HT-29 (cell line): ENCODE data around the gene CDCP2. TPM values are rescaled to one million over a fixed set of nuclear protein-coding genes. Genes with fewer than 3 reads are reported as not detected.
"Not testable (repeated sequence)": the region's sequence is repeated elsewhere in the genome, so short reads cannot be mapped to it uniquely, and the experiment has no call there.

ENCODE experiments used
- DNase-seq: peaks from one replicate; pipeline ENCODE4 v3.0.0-alpha.2; 2015; ENCODE audit warnings: low spot score
- total RNA-seq: library from RNA; depleted of rRNA; stranded (reverse); fragments of >200 nt; shearing (Covaris generic); gene quantifications from 2 replicates; pipeline ENCODE4 v1.2.3, GENCODE V29; 2014

CDCP2 gene
- total RNA-seq, 1 experiment from 2014 or later, result not detected

- DNase-seq, result no peak
These were observed 34.8 kb downstream of the CDCP2 start for GRCh38 chr1:54117815-54118563.

DNA sequence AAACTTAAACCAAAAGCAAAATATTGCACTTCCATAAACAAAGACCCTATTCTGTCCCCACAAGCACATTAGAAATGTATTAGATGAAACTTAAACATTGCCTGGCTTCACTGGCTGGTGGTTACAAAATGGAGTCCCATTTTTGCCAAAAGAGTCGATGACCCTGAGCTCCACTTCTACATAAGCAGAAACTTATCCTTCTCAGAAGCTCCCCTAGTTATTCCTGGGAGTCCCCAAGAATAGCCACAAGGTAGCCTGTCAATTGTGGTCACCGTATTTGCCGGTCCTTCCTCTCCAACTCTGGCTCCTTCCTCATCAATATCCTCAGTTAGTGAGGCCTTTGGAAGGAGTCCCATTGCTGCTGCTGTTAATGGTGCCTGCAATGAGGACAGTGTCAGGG lies 37.3 kb downstream of the CDCP2 start:
- DNase-seq, result no peak

DNA sequence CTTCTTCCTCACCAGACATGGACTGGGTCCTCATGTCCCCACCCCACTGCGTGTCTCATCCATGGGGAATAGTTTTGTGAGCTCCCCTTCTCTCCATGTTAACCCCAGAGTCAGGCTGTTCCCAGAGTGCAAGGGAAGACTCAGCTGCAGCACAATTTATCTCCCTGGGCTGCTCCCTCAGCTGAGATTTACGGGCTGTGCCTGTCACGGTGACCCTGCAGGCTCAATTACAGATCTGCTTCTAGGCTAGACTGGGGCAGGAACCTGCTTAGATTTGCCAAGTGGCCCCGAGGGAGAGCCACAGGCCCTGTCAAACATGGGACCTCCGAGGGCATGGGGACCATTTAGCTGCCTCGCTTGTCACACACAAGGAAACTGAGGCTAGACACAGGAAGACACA lies 37.8 kb downstream of the CDCP2 start:
- no peak for DNase-seq

DNA sequence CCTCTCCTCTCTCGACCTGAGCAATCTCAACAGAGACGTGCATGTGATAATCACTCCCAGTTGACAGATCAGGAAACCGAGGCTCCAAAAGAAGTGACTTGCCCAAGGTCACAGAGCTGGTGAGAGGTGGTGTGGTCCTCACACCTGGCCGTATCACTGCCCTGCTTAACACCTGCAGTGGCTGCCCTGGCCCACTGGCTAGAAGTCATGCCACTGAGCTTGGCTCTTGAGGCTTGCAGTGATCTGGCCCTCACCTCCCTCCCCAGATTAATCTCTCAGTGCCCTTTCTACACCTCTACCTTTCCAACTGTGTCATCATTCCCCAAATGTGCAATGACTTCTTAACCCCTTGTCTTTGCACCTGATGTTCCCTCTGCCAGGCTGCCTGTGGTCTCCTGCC lies 38.8 kb downstream of the CDCP2 start:
- DNase-seq, result no peak

GRCh38 chr1:54112705-54113368 lies 40.0 kb downstream of the CDCP2 start:
- no peak for DNase-seq

DNA sequence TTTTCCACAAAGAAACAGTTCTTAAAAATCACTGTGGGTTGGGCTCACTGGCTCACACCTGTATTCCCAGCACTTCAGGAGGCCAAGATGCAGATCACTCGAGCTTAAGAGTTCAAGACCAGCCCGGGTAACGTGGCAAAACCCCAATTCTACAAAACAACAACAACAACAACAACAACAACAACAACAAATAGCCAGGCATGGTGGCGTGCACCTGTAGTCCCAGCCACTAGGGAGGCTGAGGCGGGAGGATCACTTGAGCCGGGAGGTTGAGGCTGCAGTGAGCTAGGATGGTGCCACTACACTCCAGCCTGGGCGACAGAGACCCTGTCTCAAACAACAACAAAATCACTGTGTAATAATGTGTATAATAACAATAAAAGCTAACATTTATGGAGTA lies 40.8 kb downstream of the CDCP2 start:
- DNase-seq, result no peak

DNA sequence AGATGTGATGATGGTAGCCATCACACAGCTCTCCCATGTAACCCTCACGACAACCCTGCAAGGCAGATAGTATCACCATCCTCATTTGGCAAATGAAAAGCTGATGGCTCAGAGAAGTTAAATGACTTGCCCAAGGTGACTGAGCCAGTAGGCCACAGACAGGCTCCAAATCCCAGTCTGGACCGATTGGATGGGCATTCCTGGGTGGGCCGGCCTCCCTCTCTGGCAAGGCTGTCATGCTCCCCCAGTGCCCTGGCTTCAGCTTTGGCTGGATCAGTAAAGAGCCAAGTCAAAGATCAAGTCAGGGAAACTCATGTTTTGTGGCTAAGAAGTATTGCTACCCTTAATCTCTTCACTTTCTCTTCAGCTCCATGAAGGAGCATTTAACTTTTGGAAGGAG lies 41.2 kb downstream of the CDCP2 start:
- no peak for DNase-seq

DNA sequence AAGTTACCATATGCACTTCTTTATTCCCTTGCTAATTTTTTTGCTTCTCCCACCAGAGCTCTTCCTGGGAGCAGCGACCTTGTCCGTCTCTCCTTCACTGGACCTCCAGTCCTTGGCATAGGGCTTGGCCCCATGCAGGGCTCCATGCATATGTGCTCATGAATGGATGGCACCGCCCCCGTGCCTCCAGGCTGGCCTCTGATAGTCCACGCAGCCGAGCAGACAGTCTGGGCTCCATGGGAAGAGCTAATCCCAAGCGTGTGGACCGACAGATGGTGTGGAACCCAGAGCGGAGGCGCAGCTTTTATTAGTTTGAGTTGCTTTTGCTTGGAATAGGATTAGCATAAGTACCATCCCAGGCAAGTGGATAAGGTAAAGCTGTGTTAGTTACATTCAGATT lies 41.8 kb downstream of the CDCP2 start:
- no peak for DNase-seq

DNA sequence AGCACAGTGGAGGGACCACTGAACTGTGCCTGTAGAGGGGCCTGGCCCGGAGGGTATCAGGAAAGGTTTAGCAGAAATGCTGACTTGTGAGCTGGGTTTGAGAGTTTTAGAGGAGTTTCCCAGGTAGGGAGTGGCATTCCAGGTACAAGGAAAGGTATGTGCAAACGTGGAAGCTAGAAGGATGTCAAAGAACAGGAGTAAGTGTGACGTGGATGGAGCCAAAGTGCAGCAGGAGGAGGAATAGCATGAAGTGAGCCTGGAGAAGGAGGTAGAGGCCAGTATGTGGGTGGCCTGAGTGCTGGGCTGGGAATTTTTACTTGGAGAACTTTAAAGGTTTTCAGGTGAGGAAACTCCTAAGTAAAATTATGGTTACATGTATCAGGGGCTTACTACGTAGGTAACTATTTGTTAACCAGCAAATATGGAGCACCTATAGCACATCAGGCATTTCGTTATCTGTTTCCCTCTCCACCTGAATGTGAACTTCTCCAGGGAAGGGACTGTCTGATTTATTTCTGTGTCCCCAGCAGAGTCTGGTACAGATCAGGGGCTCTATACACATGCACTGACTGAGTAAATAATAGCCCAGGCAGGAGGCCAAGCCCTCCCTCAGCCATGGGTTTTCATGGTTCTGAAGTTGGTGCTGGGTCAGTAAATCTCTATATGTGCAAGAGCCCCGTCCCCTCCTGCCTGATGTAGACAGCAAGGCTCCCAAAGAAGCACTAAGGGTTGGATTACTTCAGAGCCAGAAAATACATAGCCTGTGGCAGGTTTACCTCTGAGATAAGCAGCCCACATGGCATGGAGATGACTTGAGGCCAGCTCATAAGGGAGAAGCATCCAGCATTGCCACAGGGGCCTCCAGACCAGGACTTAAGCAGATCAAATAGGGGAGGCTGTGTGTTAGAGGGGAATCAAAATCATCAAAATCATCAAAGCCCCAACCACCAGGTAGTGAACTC lies 43.4 kb downstream of the CDCP2 start:
- DNase-seq, result no peak

GRCh38 chr1:54108156-54108555 lies 44.6 kb downstream of the CDCP2 start:
- DNase-seq, result no peak

DNA sequence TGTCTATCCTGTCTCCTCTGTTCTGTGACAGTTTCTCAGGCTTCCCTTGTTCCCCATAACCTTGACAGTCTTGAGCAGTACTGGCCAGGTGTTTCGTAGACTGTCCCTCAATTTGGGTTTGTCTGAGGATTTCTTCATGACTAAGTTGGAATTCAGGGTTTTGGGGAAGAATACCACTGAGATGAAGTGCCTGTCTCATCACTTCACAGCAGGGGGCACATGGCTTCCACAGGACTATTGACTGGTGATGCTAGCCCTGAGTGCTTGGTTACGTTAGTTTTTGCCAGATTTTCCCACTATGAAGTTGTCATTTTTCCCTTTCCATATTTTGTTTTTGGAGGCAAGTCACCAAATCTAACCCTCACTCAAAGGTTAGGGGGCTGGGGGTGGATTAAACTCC lies 45.7 kb downstream of the CDCP2 start:
- DNase-seq, result no peak

DNA sequence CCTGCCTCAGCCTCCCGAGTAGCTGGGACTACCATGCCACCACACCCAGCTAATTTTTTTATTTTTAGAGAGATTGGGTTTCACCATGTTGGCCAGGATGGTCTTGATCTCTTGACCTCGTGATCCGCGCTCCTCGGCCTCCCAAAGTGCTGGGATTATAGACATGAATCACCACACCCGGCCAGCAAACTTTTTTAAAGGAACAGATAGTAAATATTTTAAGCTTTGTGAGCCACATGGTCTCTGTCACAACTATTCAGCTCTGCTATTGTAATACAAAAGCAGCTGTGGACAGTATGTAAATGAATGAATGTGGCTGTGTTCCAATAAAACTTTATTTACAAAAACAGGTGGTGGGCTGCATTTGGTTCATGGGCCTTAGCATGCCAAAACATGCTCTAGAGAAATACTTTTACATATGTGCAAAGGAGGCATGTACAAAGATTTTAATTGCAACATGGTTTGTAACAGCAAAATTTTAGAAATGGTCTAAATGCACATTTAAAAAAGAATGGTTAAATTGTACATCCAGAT lies 47.0 kb downstream of the CDCP2 start:
- DNase-seq, result no peak

GRCh38 chr1:54105080-54105479 lies 47.7 kb downstream of the CDCP2 start:
- no peak for DNase-seq

- DNase-seq, result not testable (repeated sequence)
These were observed 48.2 kb downstream of the CDCP2 start for GRCh38 chr1:54104613-54105012.

- no peak for DNase-seq
These were observed 49.4 kb downstream of the CDCP2 start for GRCh38 chr1:54103414-54103813.

DNA sequence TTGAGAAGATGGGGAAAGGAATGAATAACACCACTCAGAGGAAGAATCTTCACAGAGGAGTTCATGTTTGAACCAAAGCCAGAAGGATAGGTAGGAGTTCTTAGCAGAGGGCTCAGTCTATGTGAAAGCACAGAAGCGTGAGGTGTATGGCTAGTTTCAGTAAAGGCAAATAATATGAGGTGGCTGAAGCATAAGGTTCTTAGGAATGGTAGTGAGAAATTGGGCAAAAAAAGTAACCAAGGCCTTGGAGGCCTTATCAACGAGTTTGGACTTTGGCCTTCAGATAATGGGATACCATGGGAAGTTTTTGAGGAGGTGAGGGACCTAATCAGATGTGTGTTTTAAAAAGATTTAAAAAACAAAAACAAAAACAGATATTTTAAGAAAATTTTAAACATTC lies 52.3 kb downstream of the CDCP2 start:
- no peak for DNase-seq

DNA sequence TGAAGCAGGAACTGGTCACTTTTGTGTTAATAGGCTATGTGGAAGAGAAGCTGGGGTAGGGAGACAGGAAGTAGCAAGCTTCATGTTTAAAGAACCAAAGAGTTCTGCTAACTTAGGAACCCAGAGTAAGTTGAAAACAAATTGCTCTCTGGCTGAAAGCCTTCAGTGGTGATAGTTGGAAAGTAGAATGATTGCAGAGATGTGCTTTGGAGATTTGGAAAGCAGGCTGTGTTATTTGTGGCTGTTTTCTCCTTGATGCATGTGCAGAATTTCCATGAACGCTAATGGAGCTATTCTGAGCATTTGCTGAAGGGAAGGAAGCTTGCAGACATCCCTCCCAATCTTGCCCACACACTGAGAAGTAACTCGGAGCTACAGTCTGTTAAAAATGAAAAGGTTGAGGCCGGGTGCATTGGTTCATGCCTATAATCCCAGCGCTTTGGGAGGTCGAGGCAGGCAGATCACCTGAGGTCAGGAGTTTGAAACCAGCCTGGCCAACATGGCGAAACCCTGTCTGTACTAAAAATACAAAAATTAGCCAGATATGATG lies 53.7 kb downstream of the CDCP2 start:
- DNase-seq, result no peak

DNA sequence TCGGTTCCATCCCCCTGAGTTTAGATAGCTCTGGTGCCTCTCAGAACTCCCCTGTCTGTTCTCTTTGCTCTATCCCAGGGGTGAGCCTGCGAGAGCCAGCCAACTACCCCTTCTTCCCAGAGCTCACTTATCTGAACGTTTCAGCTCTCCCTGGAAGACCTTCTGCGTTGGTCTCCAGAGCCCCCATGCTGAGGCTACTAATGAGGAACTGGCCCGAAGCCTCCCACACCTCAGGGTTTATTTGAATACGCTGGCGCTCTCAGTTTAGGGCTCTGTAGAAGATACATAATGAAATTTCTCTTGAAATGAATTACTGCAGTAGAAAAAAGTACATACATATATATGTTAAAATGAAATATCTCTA lies 55.9 kb downstream of the CDCP2 start:
- no peak for DNase-seq

- DNase-seq, result no peak
These were observed 56.4 kb downstream of the CDCP2 start for GRCh38 chr1:54096227-54096876.

GRCh38 chr1:54095546-54096226 lies 57.1 kb downstream of the CDCP2 start:
- DNase-seq, result no peak

GRCh38 chr1:54094730-54095105 lies 58.1 kb downstream of the CDCP2 start:
- not testable (repeated sequence) for DNase-seq
